CD14-positive monocyte (primary cell): ENCODE data around the gene CIAO2A. TPM values are rescaled to one million over a fixed set of nuclear protein-coding genes. Genes with fewer than 3 reads are reported as not detected.

ENCODE experiments used
- DNase-seq, 3 donors: peaks; one replicate each; pipeline ENCODE4 v3.0.0-alpha.2; 2011 to 2022
- H2AFZ ChIP-seq: 2 replicates; pipeline ENCODE4 v1.6.0; 2012; ENCODE audit warnings: mild to moderate bottlenecking, low read depth, low read length, inconsistent platforms; ENCODE audit not compliant: insufficient read depth, poor library complexity, severe bottlenecking
- H3K27ac ChIP-seq, 2 donors: 1 replicate in 1 of 2; 2 replicates in 1 of 2; pipeline ENCODE4 v1.5.1; 2012 to 2013; ENCODE audit warnings: low read length in 2 of 2, control low read depth in 1 of 2, inconsistent platforms in 1 of 2, low read depth in 1 of 2, mild to moderate bottlenecking in 1 of 2
- H3K27me3 ChIP-seq, 2 donors: one replicate each; pipeline versions ENCODE4 v1.6.0 to v1.6.1; 2011 to 2013; ENCODE audit warnings: low read length in 2 of 2; ENCODE audit not compliant: control insufficient read depth in 2 of 2, insufficient read depth in 2 of 2
- H3K36me3 ChIP-seq, 2 donors: replicated peaks in 1 of 2; 1 replicate in 1 of 2; 2 replicates in 1 of 2; pipeline versions ENCODE4 v1.5.1 to v1.6.1; 2012 to 2013; ENCODE audit warnings: low read length in 2 of 2, control low read depth in 1 of 2, inconsistent platforms in 1 of 2, mild to moderate bottlenecking in 1 of 2; ENCODE audit not compliant: insufficient read depth in 2 of 2, control insufficient read depth in 1 of 2
- H3K4me1 ChIP-seq, 2 donors: 1 replicate in 1 of 2; 2 replicates in 1 of 2; pipeline versions ENCODE4 v1.5.1 to v1.6.1; 2012 to 2013; ENCODE audit warnings: low read length in 2 of 2, control low read depth in 1 of 2, inconsistent platforms in 1 of 2, mild to moderate bottlenecking in 1 of 2, moderate library complexity in 1 of 2; ENCODE audit not compliant: insufficient read depth in 2 of 2, control insufficient read depth in 1 of 2
- H3K4me2 ChIP-seq: replicated peaks from 2 replicates; pipeline ENCODE3; 2012; ENCODE audit warnings: low read length, moderate library complexity, mild to moderate bottlenecking; ENCODE audit not compliant: poor library complexity, severe bottlenecking; ENCODE audit errors: extremely low read depth
- H3K4me3 ChIP-seq, 3 experiments: fragments of 200-600 bp in 1 of 3; sonication (generic) in 1 of 3; replicated peaks in 1 of 3; 1 replicate in 2 of 3; 2 replicates in 1 of 3; pipeline ENCODE4 v1.5.1; 2011 to 2013; ENCODE audit warnings: low read length in 3 of 3, mild to moderate bottlenecking in 3 of 3, control low read depth in 2 of 3, low read depth in 2 of 3, inconsistent platforms in 1 of 3, moderate library complexity in 1 of 3
- H3K79me2 ChIP-seq: 2 replicates; pipeline ENCODE4 v1.6.0; 2012; ENCODE audit warnings: mild to moderate bottlenecking, control low read depth, inconsistent platforms, low read length, moderate library complexity; ENCODE audit not compliant: insufficient read depth
- H3K9ac ChIP-seq: 2 replicates; pipeline ENCODE4 v1.6.0; 2017; ENCODE audit warnings: low read length, mild to moderate bottlenecking; ENCODE audit not compliant: insufficient read depth, poor library complexity, severe bottlenecking
- H3K9me3 ChIP-seq, 2 donors: replicated peaks in 1 of 2; 1 replicate in 1 of 2; 2 replicates in 1 of 2; pipeline versions ENCODE4 v1.5.1 to v1.6.1; 2012 to 2013; ENCODE audit warnings: low read length in 2 of 2, control low read depth in 1 of 2; ENCODE audit not compliant: control insufficient read depth in 1 of 2, insufficient read depth in 1 of 2
- H4K20me1 ChIP-seq: 2 replicates; pipeline ENCODE4 v1.6.0; 2012; ENCODE audit warnings: mild to moderate bottlenecking, low read length, control low read depth, moderate library complexity; ENCODE audit not compliant: insufficient read depth
- H3K27ac Mint-ChIP-seq, 7 donors: one replicate each; pipeline ENCODE4 v1.8.0; 2020; ENCODE audit warnings: mild to moderate bottlenecking in 7 of 7, mixed read lengths in 7 of 7, moderate library complexity in 6 of 7, inconsistent platforms in 2 of 7
- H3K27me3 Mint-ChIP-seq, 3 donors: one replicate each; pipeline ENCODE4 v1.8.0; 2021 to 2022; ENCODE audit warnings: low read depth in 3 of 3, mild to moderate bottlenecking in 3 of 3, mixed read lengths in 3 of 3, moderate library complexity in 3 of 3, inconsistent platforms in 1 of 3
- H3K36me3 Mint-ChIP-seq, 2 donors: one replicate each; pipeline ENCODE4 v1.8.0; 2020; ENCODE audit warnings: mixed read lengths in 2 of 2, inconsistent platforms in 1 of 2, mild to moderate bottlenecking in 1 of 2
- H3K4me1 Mint-ChIP-seq: one replicate; pipeline ENCODE4 v1.8.0; 2020; ENCODE audit warnings: mild to moderate bottlenecking, mixed read lengths
- H3K4me3 Mint-ChIP-seq, 2 donors: one replicate each; pipeline ENCODE4 v1.8.0; 2020; ENCODE audit warnings: mild to moderate bottlenecking in 2 of 2, mixed read lengths in 2 of 2, moderate library complexity in 1 of 2
- H3K9me3 Mint-ChIP-seq, 7 donors: one replicate each; pipeline ENCODE4 v1.8.0; 2020 to 2022; ENCODE audit warnings: mixed read lengths in 7 of 7, mild to moderate bottlenecking in 6 of 7, moderate library complexity in 6 of 7, inconsistent platforms in 2 of 7
- WGBS: methylation state at CpG from one replicate; pipeline ENCODE4 v1.1.5; 2013; ENCODE audit warnings: missing lambda C conversion rate; ENCODE audit not compliant: insufficient coverage; 5-methylcytosine and 5-hydroxymethylcytosine counted together
- intact Hi-C, 2 donors: fragments of 100-400 bp; cut with micrococcal nuclease; formaldehyde crosslinking; loops; one replicate each; pipeline versions ENCODE4 v1.15.0 to v1.15.1; 2023
- polyA plus RNA-seq, 3 donors: library from polyadenylated mRNA; depleted of rRNA in 1 of 3; unstranded in 2 of 3; stranded (reverse) in 1 of 3; fragments of 300-500 nt in 2 of 3; fragments of >200 nt in 1 of 3; fragmentation: Illumina TruSeq in 2 of 3; gene quantifications; 1 replicate in 2 of 3; 2 replicates in 1 of 3; pipeline ENCODE4 v1.2.3, GENCODE V29; 2012 to 2021
- TF ChIP-seq, protein P1 (sequence below): fragments of 200-600 bp; IDR thresholded peaks from one replicate; pipeline ENCODE4 v1.8.0; 2022; ENCODE audit warnings: antibody characterized with exemption, mild to moderate bottlenecking

Gene CIAO2A
- polyA plus RNA-seq, 3 donors: 98.2 to 265 (median 261) TPM

- Histone ChIP-seq H3K27ac (peak overlapping the region; percentile 55 to 80), H3K9me3 (no peaks in the 10 kb centered on the region), H3K4me1 (peaks cover 28 to 40% of the 10 kb centered on the region in 2 donors), H3K36me3 (peaks cover 26 to 54% of the 10 kb centered on the region in 2 donors), H4K20me1 (peaks cover 5% of the 10 kb centered on the region), H3K9ac (no peak overlapping the region), H3K4me3 (peak overlapping the region in 1 of 3 experiments; percentile 5), H3K27me3 (no peaks in the 10 kb centered on the region), H3K79me2 (no peaks in the 10 kb centered on the region), H3K4me2 (no peak overlapping the region), H2AFZ (no peak overlapping the region)
- Mint-ChIP-seq H3K4me1 (peaks cover 42% of the 10 kb centered on the region), H3K27ac (peak overlapping the region; percentile 74 to 92 (median 80)), H3K27me3 (no peaks in the 10 kb centered on the region), H3K36me3 (peaks cover 34% of the 10 kb centered on the region in 2 donors), H3K9me3 (peaks cover 0 to 2% (median 0%) of the 10 kb centered on the region in 7 donors), H3K4me3 (no peak overlapping the region)
- DNase-seq: peak; percentile 63 to 76 (median 71)
- TF ChIP-seq, protein P1, sequence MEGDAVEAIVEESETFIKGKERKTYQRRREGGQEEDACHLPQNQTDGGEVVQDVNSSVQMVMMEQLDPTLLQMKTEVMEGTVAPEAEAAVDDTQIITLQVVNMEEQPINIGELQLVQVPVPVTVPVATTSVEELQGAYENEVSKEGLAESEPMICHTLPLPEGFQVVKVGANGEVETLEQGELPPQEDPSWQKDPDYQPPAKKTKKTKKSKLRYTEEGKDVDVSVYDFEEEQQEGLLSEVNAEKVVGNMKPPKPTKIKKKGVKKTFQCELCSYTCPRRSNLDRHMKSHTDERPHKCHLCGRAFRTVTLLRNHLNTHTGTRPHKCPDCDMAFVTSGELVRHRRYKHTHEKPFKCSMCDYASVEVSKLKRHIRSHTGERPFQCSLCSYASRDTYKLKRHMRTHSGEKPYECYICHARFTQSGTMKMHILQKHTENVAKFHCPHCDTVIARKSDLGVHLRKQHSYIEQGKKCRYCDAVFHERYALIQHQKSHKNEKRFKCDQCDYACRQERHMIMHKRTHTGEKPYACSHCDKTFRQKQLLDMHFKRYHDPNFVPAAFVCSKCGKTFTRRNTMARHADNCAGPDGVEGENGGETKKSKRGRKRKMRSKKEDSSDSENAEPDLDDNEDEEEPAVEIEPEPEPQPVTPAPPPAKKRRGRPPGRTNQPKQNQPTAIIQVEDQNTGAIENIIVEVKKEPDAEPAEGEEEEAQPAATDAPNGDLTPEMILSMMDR: no peak
- intact Hi-C loops: no loop called here
- 60% methylated on average over 6 of the region's 8 CpGs for WGBS
Measured at GRCh38 chr15:64070965-64071851, 22.4 kb downstream of the CIAO2A start.

- no CpG with 5 or more reads among the region's 3 CpGs for WGBS
- no peak overlapping the region for H3K9ac ChIP-seq
- H3K4me2 ChIP-seq: no peak overlapping the region
- H3K4me1 ChIP-seq: peaks cover 28 to 40% of the 10 kb centered on the region in 2 donors
- no peaks in the 10 kb centered on the region for H3K79me2 ChIP-seq
- no peak overlapping the region for H3K4me3 ChIP-seq
- Mint-ChIP-seq H3K36me3 (peaks cover 27 to 32% of the 10 kb centered on the region in 2 donors), H3K27ac (peak overlapping the region in 5 of 7 donors; percentile 30 to 84 (median 52)), H3K27me3 (no peaks in the 10 kb centered on the region), H3K4me3 (no peak overlapping the region), H3K9me3 (peaks cover 0 to 2% (median 0%) of the 10 kb centered on the region in 7 donors), H3K4me1 (peaks cover 40% of the 10 kb centered on the region)
- intact Hi-C loops: no loop called here
- no peaks in the 10 kb centered on the region for H3K27me3 ChIP-seq
- peak overlapping the region in 1 of 2 donors; percentile 20 for H3K27ac ChIP-seq
- no peaks in the 10 kb centered on the region for H3K9me3 ChIP-seq
- no peak for DNase-seq
- TF ChIP-seq, protein P1: no peak
- peaks cover 2% of the 10 kb centered on the region for H4K20me1 ChIP-seq
- H3K36me3 ChIP-seq: peaks cover 26 to 44% of the 10 kb centered on the region in 2 donors
- no peak overlapping the region for H2AFZ ChIP-seq
Measured at GRCh38 chr15:64070106-64070505, 23.5 kb downstream of the CIAO2A start.
